GM18861 (cell line): ENCODE measurements around the gene EPHB2.
"Not testable (repeated sequence)": the region's sequence is repeated elsewhere in the genome, so short reads cannot be mapped to it uniquely, and the experiment has no call there.

Experiments
- ATAC-seq: cut with Tn5 transposase; IDR thresholded peaks from one replicate; pipeline ENCODE4 v1.9.1; 2021; ENCODE audit not compliant: unreplicated experiment

Gene EPHB2

GRCh38 chr1:22689505-22689904 lies 21.1 kb upstream of the EPHB2 start:
- ATAC-seq: no peak

DNA sequence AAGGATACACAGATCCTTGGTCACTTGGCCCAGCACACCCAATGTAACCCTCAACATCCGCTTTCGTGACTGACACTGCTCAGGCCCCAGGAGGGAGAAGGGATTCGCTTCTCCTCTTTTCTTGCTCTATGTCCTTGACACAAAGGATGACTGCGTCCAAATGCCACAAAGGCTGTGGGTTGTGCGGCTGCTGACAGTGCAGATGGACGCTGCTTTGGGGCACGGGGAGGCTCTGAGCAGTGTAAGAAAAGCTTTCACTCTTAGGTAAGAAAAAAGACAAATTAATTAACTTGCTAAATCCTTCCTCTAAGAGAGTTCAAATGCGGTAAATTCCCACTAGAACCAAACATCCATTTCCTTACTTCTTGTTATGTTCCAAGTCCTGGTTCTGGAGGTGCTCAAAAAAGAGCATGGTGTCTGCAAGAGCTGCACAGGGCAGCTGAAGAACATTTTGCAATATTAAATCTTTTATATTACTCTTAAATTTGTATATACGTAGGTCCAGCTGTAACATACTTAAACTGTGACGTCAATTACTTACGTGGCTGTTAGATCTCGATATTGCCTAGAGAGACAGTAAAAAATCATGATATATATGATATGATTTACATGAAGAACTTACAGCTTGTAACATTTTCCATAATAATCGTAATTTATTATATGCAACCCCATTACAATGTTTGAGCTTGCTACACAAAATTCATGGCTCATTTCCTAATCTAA lies 19.4 kb upstream of the EPHB2 start:
- ATAC-seq: no peak

- no peak for ATAC-seq
Measured at GRCh38 chr1:22694172-22694571, 16.5 kb upstream of the EPHB2 start.

DNA sequence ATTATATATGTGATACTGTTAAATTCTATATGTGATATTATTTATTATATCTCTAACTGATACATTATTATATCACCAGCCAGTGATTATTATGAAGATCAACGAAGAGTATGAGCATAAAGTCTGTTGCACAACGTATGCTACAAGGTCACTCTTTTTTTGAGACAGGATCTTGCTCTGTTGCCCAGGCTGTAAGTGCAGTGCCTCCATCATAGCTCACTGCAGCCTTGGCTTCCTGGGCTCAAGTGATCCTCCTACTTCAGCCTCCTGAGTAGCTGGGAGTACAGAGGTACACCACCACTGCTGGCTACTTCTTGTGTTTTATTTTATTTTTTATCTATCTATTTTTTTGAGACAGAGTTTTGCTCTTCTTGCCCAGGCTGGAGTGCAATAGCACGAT lies 14.0 kb upstream of the EPHB2 start:
- ATAC-seq: no peak

DNA sequence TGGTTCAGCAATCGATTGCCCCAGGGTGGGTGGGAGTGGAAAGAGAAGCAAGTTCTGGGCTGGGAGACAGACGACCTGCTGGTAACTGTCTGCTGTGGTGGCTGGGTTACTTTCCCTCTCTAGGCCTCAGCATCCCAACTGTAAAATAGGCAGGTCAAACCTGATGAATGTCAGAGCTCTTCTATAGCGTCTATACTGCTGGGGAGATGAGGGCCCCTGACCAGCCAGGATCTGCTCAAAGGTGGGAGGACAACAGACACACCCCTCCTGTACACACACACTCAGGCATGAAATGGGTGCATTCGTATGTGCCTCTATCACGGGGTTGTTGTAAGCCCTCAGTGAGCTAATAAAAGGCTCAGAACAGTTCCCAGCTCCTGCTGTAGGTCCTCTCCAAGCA lies 12.7 kb upstream of the EPHB2 start:
- ATAC-seq: no peak

- ATAC-seq: no peak
Measured at GRCh38 chr1:22699681-22700520, 10.7 kb upstream of the EPHB2 start.

GRCh38 chr1:22702296-22703085 lies 8.1 kb upstream of the EPHB2 start:
- no peak for ATAC-seq

DNA sequence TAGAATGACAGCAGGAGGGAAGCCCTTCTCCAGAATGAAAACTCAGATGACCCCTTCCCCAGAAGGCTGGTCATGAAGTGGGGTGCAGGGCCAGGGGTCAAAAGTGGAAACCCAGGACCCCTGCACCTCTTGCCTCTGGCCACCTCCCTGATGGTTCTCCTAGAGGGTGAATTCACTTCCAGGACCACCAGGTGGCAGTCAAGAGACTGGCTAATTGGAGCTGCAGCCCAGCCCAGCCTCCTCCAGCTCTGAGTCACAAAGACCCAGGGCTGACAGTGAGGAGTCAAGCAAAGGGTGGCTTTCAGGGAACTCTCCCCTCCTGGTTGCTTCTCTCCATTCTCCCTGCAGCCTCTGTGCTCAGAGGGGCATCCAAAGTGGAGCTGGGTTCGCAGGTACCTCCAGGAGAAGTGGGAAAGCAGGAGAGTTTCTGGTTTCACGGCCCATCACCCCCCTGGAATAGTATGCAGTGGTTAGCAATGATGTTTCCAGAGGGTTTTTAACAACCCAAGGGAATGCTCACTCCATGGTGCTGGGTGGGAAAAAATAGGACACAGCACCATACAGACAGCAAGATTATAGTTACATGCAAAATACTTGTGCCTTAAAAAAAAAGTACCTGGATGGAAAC lies 6.1 kb upstream of the EPHB2 start:
- ATAC-seq: no peak

- no peak for ATAC-seq
Measured at GRCh38 chr1:22705586-22705985, 5.1 kb upstream of the EPHB2 start.

DNA sequence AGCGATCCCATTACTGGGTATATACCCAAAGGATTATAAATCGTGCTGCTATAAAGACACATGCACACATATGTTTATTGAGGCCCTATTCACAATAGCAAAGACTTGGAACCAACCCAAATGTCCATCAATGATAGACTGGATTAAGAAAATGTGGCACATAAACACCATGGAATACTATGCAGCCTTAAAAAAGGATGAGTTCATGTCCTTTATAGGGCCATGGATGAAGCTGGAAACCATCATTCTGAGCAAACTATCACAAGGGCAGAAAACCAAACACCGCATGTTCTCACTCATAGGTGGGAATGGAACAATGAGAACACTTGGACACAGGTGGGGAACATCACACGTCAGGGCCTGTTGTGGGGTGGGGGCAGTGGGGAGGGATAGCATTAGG lies 4.5 kb upstream of the EPHB2 start:
- ATAC-seq: not testable (repeated sequence)

GRCh38 chr1:22708777-22709176 lies 1.9 kb upstream of the EPHB2 start:
- no peak for ATAC-seq

DNA sequence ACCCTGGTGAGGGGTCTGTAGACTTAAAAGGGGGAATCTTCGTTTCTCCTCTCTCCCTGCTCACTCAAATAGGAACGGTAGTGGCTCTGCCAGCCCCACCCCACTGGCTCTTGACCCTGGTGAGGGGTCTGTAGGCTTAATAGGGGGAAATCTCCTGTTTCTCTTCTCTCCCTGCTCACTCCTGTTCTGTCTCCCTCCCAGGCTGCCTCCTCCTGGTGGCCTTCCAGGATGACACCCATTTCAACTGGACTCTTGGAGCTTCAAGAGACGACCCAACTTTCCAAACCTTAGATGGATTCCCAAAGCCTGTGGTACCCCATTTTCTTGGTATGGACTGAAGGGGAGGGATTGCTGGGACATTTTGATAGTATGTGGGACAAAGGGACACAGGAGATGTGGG lies 1.4 kb upstream of the EPHB2 start:
- ATAC-seq: no peak

GRCh38 chr1:22709891-22710700 lies 543 bp upstream of the EPHB2 start:
- ATAC-seq: no peak

GRCh38 chr1:22711071-22711470 lies 432 bp downstream of the EPHB2 start:
- ATAC-seq: no peak

DNA sequence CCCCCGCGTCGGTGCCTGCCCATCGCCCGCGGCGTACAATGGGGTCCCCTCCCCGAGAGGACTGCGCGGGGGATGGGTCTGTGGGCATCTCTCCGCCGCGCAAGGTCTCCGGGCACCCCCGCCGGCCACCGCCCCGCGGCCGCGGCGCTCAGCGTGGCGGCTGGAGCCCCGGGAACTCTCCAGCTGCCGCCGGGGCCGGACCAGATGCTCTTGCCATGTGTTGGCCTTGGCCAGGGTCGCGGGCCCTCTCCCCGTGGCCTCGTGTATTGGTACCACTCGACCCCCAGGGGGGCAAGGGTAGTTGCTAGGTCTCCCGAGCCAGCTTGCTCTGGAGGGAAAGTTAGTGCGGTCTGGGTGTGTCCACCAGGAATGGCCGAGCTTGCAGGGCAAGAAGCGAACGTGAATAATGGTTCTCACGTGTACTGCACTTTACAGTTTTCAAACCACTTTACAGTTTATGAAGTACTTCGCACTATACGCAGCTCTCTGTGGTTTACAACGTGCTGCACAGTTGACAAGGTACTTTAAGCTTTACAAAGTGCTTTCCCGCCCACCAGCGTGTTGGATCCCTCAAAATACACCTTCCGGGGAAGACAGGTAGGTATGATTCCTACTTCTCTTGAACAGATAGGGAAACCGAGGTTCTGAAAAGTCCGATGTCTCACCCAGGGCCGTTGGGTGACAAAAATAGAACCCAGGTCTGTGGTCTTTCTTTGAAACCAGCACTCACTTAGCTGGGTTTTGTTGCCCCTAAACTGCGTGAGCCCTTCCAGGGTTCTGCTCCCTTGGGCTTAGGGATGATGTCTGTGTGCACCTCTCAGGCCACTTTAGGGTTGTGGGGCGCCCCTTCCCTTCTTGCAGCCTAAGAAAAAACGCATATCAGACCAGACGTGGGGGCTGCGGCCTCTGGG lies 1.2 kb downstream of the EPHB2 start:
- ATAC-seq: no peak

GRCh38 chr1:22712502-22713271 lies 2.0 kb downstream of the EPHB2 start:
- ATAC-seq: no peak

DNA sequence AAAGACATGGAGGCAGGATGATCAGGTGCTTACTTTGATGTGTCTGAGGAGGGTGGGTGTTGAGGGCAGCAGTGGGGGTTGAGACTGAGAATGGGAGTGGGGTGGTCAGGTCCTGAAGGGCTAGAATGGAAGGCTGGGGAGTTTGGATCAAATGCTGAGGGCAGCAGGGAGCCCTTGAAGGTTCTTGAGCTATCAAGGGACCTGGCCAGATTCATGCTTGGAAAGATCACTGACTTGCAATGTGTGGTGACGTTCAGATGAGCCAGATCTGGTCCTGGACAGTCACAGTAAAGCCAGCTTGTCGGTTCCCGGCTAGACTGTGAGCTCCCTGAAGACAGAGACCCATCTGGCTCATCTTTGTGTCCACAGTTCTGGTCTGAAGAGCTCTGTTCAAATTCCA lies 3.8 kb downstream of the EPHB2 start:
- ATAC-seq: no peak

GRCh38 chr1:22717037-22717760 lies 6.6 kb downstream of the EPHB2 start:
- no peak for ATAC-seq
